Spinal cord (tissue), 10 donors: ENCODE results near the gene FLT1. TPM values are rescaled to one million over a fixed set of nuclear protein-coding genes. Genes with fewer than 3 reads are reported as not detected.

Experiments used
- DNase-seq, 6 donors: peaks; one replicate each; pipeline versions ENCODE4 v3.0.0 to v3.0.0-alpha.2; 2013 to 2015; ENCODE audit warnings: low spot score in 6 of 6, low read depth in 4 of 6
- H3K27ac ChIP-seq: one replicate; pipeline ENCODE4 v1.5.1; 2013; ENCODE audit warnings: low read depth, low read length, control low read depth
- H3K27me3 ChIP-seq: one replicate; pipeline ENCODE4 v1.6.1; 2013; ENCODE audit warnings: low read length; ENCODE audit not compliant: control insufficient read depth, insufficient read depth
- H3K36me3 ChIP-seq: one replicate; pipeline ENCODE4 v1.6.1; 2013; ENCODE audit warnings: low read length; ENCODE audit not compliant: control insufficient read depth, insufficient read depth
- H3K4me1 ChIP-seq: one replicate; pipeline ENCODE4 v1.6.1; 2013; ENCODE audit warnings: low read length; ENCODE audit not compliant: control insufficient read depth, insufficient read depth
- H3K4me3 ChIP-seq: one replicate; pipeline ENCODE4 v1.5.1; 2013; ENCODE audit warnings: low read depth, low read length, control low read depth
- H3K9me3 ChIP-seq: one replicate; pipeline ENCODE4 v1.6.1; 2013; ENCODE audit warnings: low read length; ENCODE audit not compliant: control insufficient read depth, insufficient read depth
- WGBS: methylation state at CpG from one replicate; pipeline ENCODE4 v1.1.5; 2013; ENCODE audit warnings: missing lambda C conversion rate; ENCODE audit not compliant: insufficient coverage; 5-methylcytosine and 5-hydroxymethylcytosine counted together
- polyA plus RNA-seq, 2 donors: library from polyadenylated mRNA; unstranded; fragments of 120-200 nt; gene quantifications; one replicate each; pipeline ENCODE4 v1.2.1, GENCODE V29; 2013; ENCODE audit not compliant: insufficient read length in 2 of 2
- total RNA-seq, 2 donors: library from RNA; depleted of rRNA in 1 of 2; stranded (reverse); fragments of 120-200 nt in 1 of 2; fragments of >200 nt in 1 of 2; gene quantifications; one replicate each; pipeline versions ENCODE4 v1.2.3 to v1.2.4, GENCODE V29; 2013 to 2014
- donor health status: healthy.

FLT1 gene
- total and polyA plus RNA-seq, 4 donors, result 14.6 to 29.3 (median 23.9) TPM

GRCh38 chr13:28409648-28410047 is 85.3 kb downstream of the FLT1 start:
- Histone ChIP-seq H3K4me1 (no peaks in the 10 kb centered on the region), H3K27ac (no peak overlapping the region), H3K36me3 (no peaks in the 10 kb centered on the region), H3K27me3 (no peaks in the 10 kb centered on the region), H3K9me3 (no peaks in the 10 kb centered on the region), H3K4me3 (no peak overlapping the region)
- DNase-seq, result no peak

- no CpG with 5 or more reads among the region's 1 CpG for WGBS
- Histone ChIP-seq H3K4me1 (no peaks in the 10 kb centered on the region), H3K27ac (peak overlapping the region; percentile 52), H3K36me3 (no peaks in the 10 kb centered on the region), H3K9me3 (no peaks in the 10 kb centered on the region), H3K27me3 (no peaks in the 10 kb centered on the region), H3K4me3 (no peak overlapping the region)
- DNase-seq, result peak in 1 of 6 donors; percentile 22
Observed at GRCh38 chr13:28408863-28409262, 86.1 kb downstream of the FLT1 start.

- Histone ChIP-seq H3K4me3 (no peak overlapping the region), H3K27me3 (no peaks in the 10 kb centered on the region), H3K27ac (peak overlapping the region; percentile 52), H3K36me3 (no peaks in the 10 kb centered on the region), H3K9me3 (no peaks in the 10 kb centered on the region), H3K4me1 (no peaks in the 10 kb centered on the region)
- peak in 1 of 6 donors; percentile 23 for DNase-seq
- WGBS, result 64% methylated on average over 6 of the region's 8 CpGs
Observed at GRCh38 chr13:28408235-28408848, 86.6 kb downstream of the FLT1 start.

- no peaks in the 10 kb centered on the region for H3K27me3 ChIP-seq
- H3K4me1 ChIP-seq, result no peaks in the 10 kb centered on the region
- DNase-seq, result no peak
- H3K36me3 ChIP-seq, result no peaks in the 10 kb centered on the region
- no peak overlapping the region for H3K4me3 ChIP-seq
- H3K27ac ChIP-seq, result no peak overlapping the region
- 82% methylated on average over 6 of the region's 13 CpGs for WGBS
- no peaks in the 10 kb centered on the region for H3K9me3 ChIP-seq
Observed at GRCh38 chr13:28406733-28407266, 88.1 kb downstream of the FLT1 start.

GRCh38 chr13:28402057-28402381 is 92.9 kb downstream of the FLT1 start:
- Histone ChIP-seq H3K4me3 (no peak overlapping the region), H3K27me3 (no peaks in the 10 kb centered on the region), H3K9me3 (no peaks in the 10 kb centered on the region), H3K4me1 (no peaks in the 10 kb centered on the region), H3K27ac (no peak overlapping the region), H3K36me3 (no peaks in the 10 kb centered on the region)
- 93% methylated on average over 3 of the region's 5 CpGs for WGBS
- DNase-seq, result no peak

GRCh38 chr13:28401303-28402056 is 93.4 kb downstream of the FLT1 start:
- Histone ChIP-seq H3K4me3 (no peak overlapping the region), H3K27ac (no peak overlapping the region), H3K27me3 (no peaks in the 10 kb centered on the region), H3K9me3 (no peaks in the 10 kb centered on the region), H3K36me3 (no peaks in the 10 kb centered on the region), H3K4me1 (no peaks in the 10 kb centered on the region)
- WGBS, result 78% methylated on average over 3 of the region's 7 CpGs
- no peak for DNase-seq

GRCh38 chr13:28396053-28396452 is 98.9 kb downstream of the FLT1 start:
- H3K27ac ChIP-seq, result no peak overlapping the region
- no peaks in the 10 kb centered on the region for H3K9me3 ChIP-seq
- 60% methylated on average over 2 of the region's 2 CpGs for WGBS
- no peak overlapping the region for H3K4me3 ChIP-seq
- no peaks in the 10 kb centered on the region for H3K4me1 ChIP-seq
- no peak for DNase-seq
- no peaks in the 10 kb centered on the region for H3K36me3 ChIP-seq
- H3K27me3 ChIP-seq, result no peaks in the 10 kb centered on the region

GRCh38 chr13:28394422-28394821 is 100.5 kb downstream of the FLT1 start:
- WGBS, result 86% methylated on average over 2 of the region's 4 CpGs
- Histone ChIP-seq H3K4me1 (no peaks in the 10 kb centered on the region), H3K27ac (no peak overlapping the region), H3K36me3 (no peaks in the 10 kb centered on the region), H3K4me3 (no peak overlapping the region), H3K27me3 (no peaks in the 10 kb centered on the region), H3K9me3 (no peaks in the 10 kb centered on the region)
- no peak for DNase-seq

- Histone ChIP-seq H3K4me3 (no peak overlapping the region), H3K27ac (no peak overlapping the region), H3K36me3 (no peaks in the 10 kb centered on the region), H3K4me1 (no peaks in the 10 kb centered on the region), H3K27me3 (no peaks in the 10 kb centered on the region), H3K9me3 (no peaks in the 10 kb centered on the region)
- DNase-seq, result no peak
- 90% methylated on average over 4 of the region's 5 CpGs for WGBS
Observed at GRCh38 chr13:28392896-28393505, 101.9 kb downstream of the FLT1 start.
